Osteocyte (in vitro differentiated cells): ENCODE data around the gene FTO. TPM values are rescaled to one million over a fixed set of nuclear protein-coding genes. Genes with fewer than 3 reads are reported as not detected.

Experiments used
- DNase-seq: peaks from one replicate; pipeline ENCODE4 v3.0.0; 2021; ENCODE audit warnings: mixed read lengths; ENCODE audit not compliant: unreplicated experiment; ENCODE audit errors: extremely low spot score
- H3K27ac Mint-ChIP-seq: one replicate; pipeline ENCODE4 v1.8.0; 2021; ENCODE audit warnings: mild to moderate bottlenecking, mixed read lengths; ENCODE audit not compliant: unreplicated experiment
- H3K27me3 Mint-ChIP-seq: one replicate; pipeline ENCODE4 v1.8.0; 2021; ENCODE audit warnings: mixed read lengths; ENCODE audit not compliant: unreplicated experiment
- H3K36me3 Mint-ChIP-seq: one replicate; pipeline ENCODE4 v1.8.0; 2021; ENCODE audit warnings: mixed read lengths; ENCODE audit not compliant: unreplicated experiment
- H3K4me1 Mint-ChIP-seq: one replicate; pipeline ENCODE4 v1.8.0; 2021; ENCODE audit warnings: mixed read lengths; ENCODE audit not compliant: unreplicated experiment
- H3K4me3 Mint-ChIP-seq: one replicate; pipeline ENCODE4 v1.8.0; 2021; ENCODE audit warnings: mild to moderate bottlenecking, moderate library complexity, mixed read lengths; ENCODE audit not compliant: unreplicated experiment
- H3K9me3 Mint-ChIP-seq: one replicate; pipeline ENCODE4 v1.8.0; 2021; ENCODE audit warnings: mixed read lengths; ENCODE audit not compliant: unreplicated experiment
- CTCF ChIP-seq: fragments of 200-600 bp; sonication (generic); IDR thresholded peaks from 2 replicates; pipeline ENCODE4 v1.5.0; 2021; ENCODE audit warnings: antibody characterized with exemption, mild to moderate bottlenecking, moderate library complexity
- total RNA-seq: library from RNA; stranded (reverse); gene quantifications from 2 replicates; pipeline ENCODE4 v1.2.1, GENCODE V29; 2021

FTO gene
- total RNA-seq, 1 donor from 2014 or later = 108 TPM

GRCh38 chr16:53792161-53792951 is 88.4 kb downstream of the FTO start:
- Mint-ChIP-seq H3K4me3 (no peak overlapping the region), H3K27me3 (no peaks in the 10 kb centered on the region), H3K27ac (no peak overlapping the region), H3K36me3 (no peaks in the 10 kb centered on the region), H3K9me3 (no peaks in the 10 kb centered on the region), H3K4me1 (peaks cover 21% of the 10 kb centered on the region)
- TF ChIP-seq CTCF = no peak
- DNase-seq = no peak

- Mint-ChIP-seq H3K27me3 (no peaks in the 10 kb centered on the region), H3K9me3 (peaks cover 7% of the 10 kb centered on the region), H3K4me3 (no peak overlapping the region), H3K4me1 (peaks cover 4% of the 10 kb centered on the region), H3K27ac (no peak overlapping the region), H3K36me3 (peaks cover 12% of the 10 kb centered on the region)
- no peak for DNase-seq
- TF ChIP-seq CTCF = no peak
These were observed 99.5 kb downstream of the FTO start for GRCh38 chr16:53803451-53803850.

- Mint-ChIP-seq H3K9me3 (peaks cover 7% of the 10 kb centered on the region), H3K36me3 (peaks cover 12% of the 10 kb centered on the region), H3K4me1 (peaks cover 9% of the 10 kb centered on the region), H3K27me3 (no peaks in the 10 kb centered on the region), H3K4me3 (no peak overlapping the region), H3K27ac (no peak overlapping the region)
- TF ChIP-seq CTCF = no peak
- no peak for DNase-seq
These were observed 100.0 kb downstream of the FTO start for GRCh38 chr16:53803998-53804397.

- Mint-ChIP-seq H3K27ac (no peak overlapping the region), H3K36me3 (peaks cover 12% of the 10 kb centered on the region), H3K4me1 (peaks cover 14% of the 10 kb centered on the region), H3K9me3 (peaks cover 7% of the 10 kb centered on the region), H3K27me3 (no peaks in the 10 kb centered on the region), H3K4me3 (no peak overlapping the region)
- no peak for TF ChIP-seq CTCF
- DNase-seq = no peak
These were observed 100.5 kb downstream of the FTO start for GRCh38 chr16:53804467-53804866.

- Mint-ChIP-seq H3K9me3 (peaks cover 7% of the 10 kb centered on the region), H3K27me3 (no peaks in the 10 kb centered on the region), H3K36me3 (peaks cover 9% of the 10 kb centered on the region), H3K4me1 (peaks cover 18% of the 10 kb centered on the region), H3K27ac (no peak overlapping the region), H3K4me3 (no peak overlapping the region)
- DNase-seq = no peak
- TF ChIP-seq CTCF = no peak
These were observed 101.2 kb downstream of the FTO start for GRCh38 chr16:53805113-53805512.
